Hematopoietic multipotent progenitor cell treated with erythropoietin and hydrocortisone succinate and interleukin-3 and kit ligand, for 6 days (in vitro differentiated cells): ENCODE data around the gene FAM47E.

Experiments used
- DNase-seq: peaks from one replicate; pipeline ENCODE4 v3.0.0-alpha.2; 2015

FAM47E gene

GRCh38 chr4:76301775-76302162 lies 50.2 kb downstream of the FAM47E start:
- DNase-seq = no peak

- no peak for DNase-seq
Measured at GRCh38 chr4:76302826-76303438, 51.4 kb downstream of the FAM47E start.

GRCh38 chr4:76305033-76305687 lies 53.6 kb downstream of the FAM47E start:
- DNase-seq = no peak

- DNase-seq = peak; percentile 54
Measured at GRCh38 chr4:76305971-76306881, 54.7 kb downstream of the FAM47E start, which contains the start of gene STBD1. Gene STBD1, plus strand, starts transcription at chr4:76306733. Its CDS starts 37 bp downstream, at chr4:76306770.

- DNase-seq = peak; percentile 78
Measured at GRCh38 chr4:76306882-76307659, 55.5 kb downstream of the FAM47E start.

GRCh38 chr4:76307660-76308014 lies 56.1 kb downstream of the FAM47E start:
- DNase-seq = no peak

- peak; percentile 24 for DNase-seq
Measured at GRCh38 chr4:76308548-76308947, 57.0 kb downstream of the FAM47E start.

- no peak for DNase-seq
Measured at GRCh38 chr4:76309939-76310550, 58.5 kb downstream of the FAM47E start.

- DNase-seq = no peak
Measured at GRCh38 chr4:76310683-76311082, 59.2 kb downstream of the FAM47E start.

- DNase-seq = no peak
Measured at GRCh38 chr4:76311896-76312331, 60.4 kb downstream of the FAM47E start.

GRCh38 chr4:76312457-76312856 lies 60.9 kb downstream of the FAM47E start:
- no peak for DNase-seq

- no peak for DNase-seq
Measured at GRCh38 chr4:76313547-76313946, 62.0 kb downstream of the FAM47E start.

- DNase-seq = no peak
Measured at GRCh38 chr4:76315267-76315918, 63.9 kb downstream of the FAM47E start.

- no peak for DNase-seq
Measured at GRCh38 chr4:76316131-76316530, 64.6 kb downstream of the FAM47E start.

- no peak for DNase-seq
Measured at GRCh38 chr4:76322236-76322635, 70.7 kb downstream of the FAM47E start.

- no peak for DNase-seq
Measured at GRCh38 chr4:76325072-76325471, 73.6 kb downstream of the FAM47E start.

GRCh38 chr4:76326515-76326914 lies 75.0 kb downstream of the FAM47E start:
- DNase-seq = no peak
